Astrocyte of the spinal cord (primary cell): ENCODE data around the gene DENND2A.
A peak's percentile ranks its signal among the peaks of the same experiment; 100 is the strongest.

Source experiments
- DNase-seq: peaks from one replicate; pipeline ENCODE4 v3.0.0; 2011; ENCODE audit warnings: low read depth, low spot score
- H3K4me3 ChIP-seq: 2 replicates; pipeline ENCODE4 v1.5.1; 2011; ENCODE audit warnings: low read depth, mild to moderate bottlenecking, low read length, moderate library complexity
- in situ Hi-C: cut with HindIII; loops from 2 replicates; pipeline ENCODE4 v1.10.0; 2017; ENCODE audit warnings: low sequenced_read_pairs
- TF ChIP-seq, protein P1 (sequence below): IDR thresholded peaks from 2 replicates; pipeline ENCODE4 v1.5.1; 2012; ENCODE audit warnings: low read depth, mild to moderate bottlenecking, low read length, inconsistent platforms

DENND2A gene

DNA sequence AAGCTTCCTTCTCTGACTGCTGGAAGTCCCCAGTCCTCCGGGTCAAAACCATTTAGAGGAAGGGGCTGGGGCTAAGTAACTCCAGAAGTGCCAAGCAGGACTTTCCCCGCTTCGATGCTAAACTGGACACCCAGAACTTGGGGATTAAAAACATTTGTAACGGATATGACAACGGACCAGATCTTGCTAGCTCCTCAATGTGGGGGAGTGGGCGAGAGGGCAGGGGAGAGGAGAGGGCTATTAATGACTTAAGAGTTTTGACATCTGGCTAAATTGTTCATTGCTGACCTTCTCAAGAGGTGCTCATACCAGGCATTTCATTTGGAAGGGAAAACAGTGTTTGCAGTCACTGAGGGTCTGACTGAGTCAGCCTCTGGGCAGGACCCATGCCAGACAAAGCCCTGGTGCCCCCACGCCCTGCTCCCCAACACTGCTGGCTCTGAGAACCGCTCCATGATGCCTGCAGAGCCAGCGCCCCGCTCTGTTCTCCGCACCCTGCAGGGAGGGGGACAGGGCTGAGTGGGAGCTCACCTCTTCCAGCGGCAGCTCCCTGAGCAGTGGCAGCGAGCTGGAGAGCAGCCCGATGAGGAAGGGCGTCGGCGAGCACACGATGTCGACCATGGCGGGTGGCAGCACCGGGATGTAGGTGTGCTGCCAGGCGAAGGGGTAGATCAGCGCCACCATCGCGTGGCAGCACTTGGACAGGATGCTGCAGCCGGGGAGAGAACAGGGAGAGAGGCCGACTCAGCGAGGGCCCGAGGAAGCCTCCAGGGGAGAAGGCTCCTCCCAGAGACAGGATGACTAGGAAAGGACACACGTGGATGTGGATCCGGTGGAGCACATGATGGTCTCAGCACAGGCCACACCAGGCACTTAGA is 113.6 kb downstream of the DENND2A start:
- peak; percentile 35 for DNase-seq
- H3K4me3 ChIP-seq, result no peak overlapping the region
- TF ChIP-seq, protein P1, sequence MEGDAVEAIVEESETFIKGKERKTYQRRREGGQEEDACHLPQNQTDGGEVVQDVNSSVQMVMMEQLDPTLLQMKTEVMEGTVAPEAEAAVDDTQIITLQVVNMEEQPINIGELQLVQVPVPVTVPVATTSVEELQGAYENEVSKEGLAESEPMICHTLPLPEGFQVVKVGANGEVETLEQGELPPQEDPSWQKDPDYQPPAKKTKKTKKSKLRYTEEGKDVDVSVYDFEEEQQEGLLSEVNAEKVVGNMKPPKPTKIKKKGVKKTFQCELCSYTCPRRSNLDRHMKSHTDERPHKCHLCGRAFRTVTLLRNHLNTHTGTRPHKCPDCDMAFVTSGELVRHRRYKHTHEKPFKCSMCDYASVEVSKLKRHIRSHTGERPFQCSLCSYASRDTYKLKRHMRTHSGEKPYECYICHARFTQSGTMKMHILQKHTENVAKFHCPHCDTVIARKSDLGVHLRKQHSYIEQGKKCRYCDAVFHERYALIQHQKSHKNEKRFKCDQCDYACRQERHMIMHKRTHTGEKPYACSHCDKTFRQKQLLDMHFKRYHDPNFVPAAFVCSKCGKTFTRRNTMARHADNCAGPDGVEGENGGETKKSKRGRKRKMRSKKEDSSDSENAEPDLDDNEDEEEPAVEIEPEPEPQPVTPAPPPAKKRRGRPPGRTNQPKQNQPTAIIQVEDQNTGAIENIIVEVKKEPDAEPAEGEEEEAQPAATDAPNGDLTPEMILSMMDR, result no peak
- in situ Hi-C loops, result no loop called here

DNA sequence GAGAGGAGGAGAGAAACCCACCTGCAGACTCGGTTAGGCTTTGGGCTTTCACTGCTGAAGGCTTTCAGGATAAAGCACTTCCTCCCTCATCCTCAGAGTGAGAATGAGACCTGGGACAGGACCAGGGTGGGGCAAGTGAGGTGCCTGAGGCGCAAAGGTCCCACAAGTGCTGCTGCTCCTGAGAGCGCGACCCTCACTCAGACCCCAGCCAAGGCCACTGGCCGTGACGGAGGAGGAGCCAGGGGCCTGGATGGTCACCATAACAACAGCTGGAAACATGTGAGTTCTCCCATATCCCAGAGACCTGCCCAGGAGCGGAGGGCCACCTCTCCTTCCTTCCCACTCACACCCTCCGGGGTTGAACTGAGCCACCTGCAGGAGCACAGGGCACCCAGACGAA is 114.4 kb downstream of the DENND2A start:
- TF ChIP-seq, protein P1, result no peak
- no peak overlapping the region for H3K4me3 ChIP-seq
- no peak for DNase-seq
- in situ Hi-C loops, result no loop called here

DNA sequence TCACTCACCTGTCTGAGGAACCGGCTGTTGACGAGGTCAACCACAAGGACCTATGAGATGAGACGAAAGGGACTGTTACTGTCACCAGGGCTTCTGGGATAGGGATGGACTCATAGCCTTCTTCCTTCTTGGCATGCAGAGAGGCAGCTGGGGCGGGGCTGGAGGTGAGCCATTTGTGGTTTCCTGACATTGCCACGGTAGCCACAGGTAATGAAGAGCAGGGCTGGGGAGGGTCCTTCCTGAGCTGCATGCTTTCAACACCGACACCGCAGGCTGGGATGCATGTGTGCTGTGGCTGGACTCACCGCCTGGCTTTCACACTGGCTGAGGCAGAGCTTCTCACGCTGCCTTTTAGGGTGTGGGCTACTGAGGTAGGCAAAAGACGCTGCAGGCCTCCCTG is 114.9 kb downstream of the DENND2A start:
- TF ChIP-seq, protein P1, result no peak
- no peak overlapping the region for H3K4me3 ChIP-seq
- peak; percentile 79 for DNase-seq
- in situ Hi-C loops, result no loop called here

DNA sequence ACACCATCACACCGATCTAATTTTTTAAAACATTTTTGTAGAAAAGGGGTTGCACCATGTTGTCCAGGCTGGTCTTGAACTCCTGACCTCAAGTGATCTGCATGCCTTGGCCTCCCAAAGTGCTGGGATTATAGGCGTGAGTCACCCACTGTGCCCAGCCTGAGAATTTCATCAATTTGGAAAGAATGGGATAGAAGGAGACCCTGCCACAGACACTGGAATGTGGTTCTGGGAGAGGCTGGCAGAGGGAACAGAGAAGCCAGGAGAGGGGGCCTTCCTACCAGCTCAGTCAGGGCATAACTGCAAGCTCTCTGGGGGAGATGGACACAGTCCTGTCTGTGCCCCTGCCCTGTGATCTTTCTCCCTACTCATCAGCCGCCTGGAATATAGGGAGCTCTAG is 119.2 kb downstream of the DENND2A start:
- no peak for DNase-seq
- in situ Hi-C loops, result no loop called here
- TF ChIP-seq, protein P1, result no peak
- H3K4me3 ChIP-seq, result no peak overlapping the region

DNA sequence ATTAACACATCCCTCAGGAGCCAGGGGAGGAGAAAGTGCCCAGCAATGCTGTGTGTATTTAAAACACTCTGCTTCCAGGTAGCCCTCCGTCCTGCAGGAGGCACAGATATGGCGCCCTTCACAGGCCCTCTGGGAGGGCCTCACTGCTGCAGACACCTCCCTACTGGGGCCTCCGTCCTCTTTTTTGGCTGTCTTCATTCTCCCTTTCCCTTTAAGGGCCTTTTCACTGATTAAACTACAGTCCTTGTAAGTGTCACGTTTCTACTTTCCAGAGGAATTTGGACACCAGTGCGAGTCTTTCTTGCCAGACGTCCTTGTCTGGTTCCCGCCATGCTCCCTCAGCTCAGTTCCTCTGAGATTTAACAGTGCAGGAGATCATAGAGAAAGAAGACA is 121.6 kb downstream of the DENND2A start:
- no peak overlapping the region for H3K4me3 ChIP-seq
- TF ChIP-seq, protein P1, result no peak
- in situ Hi-C loops, result no loop called here
- no peak for DNase-seq

DNA sequence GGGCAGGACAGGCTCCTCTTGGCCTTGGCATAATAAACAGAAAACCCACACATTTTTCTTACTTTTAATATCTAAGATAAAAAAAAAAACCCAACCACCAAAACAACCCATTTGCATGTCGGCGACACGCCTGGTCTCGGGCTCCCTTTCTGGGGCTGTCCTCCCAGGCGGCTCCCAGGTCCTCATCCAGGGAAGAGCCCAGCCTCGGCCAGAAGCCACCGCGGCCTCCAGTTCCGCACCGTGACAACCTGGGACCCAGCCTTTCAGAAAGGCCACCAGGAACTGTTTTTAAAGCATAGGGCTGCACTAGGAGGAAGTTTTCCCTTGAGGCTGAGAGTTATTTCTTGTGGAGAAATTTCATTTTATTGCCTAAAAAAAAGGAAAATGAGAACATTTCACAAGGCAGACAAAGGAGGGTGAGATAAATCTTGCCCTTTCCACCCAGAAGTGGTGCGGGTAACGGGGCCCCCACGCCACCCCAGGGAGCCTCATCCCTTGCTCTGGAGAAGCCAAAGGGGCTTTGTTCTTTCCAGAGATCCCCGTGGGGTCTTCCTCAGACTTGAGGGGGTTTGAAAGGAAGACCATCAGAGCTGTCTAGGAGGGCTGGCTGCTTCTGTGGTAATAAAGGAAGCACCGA is 122.1 kb downstream of the DENND2A start:
- in situ Hi-C loops, result no loop called here
- TF ChIP-seq, protein P1, result no peak
- no peak for DNase-seq
- H3K4me3 ChIP-seq, result no peak overlapping the region
